HFF-Myc (cell line): ENCODE results near the gene SIVA1.

Experiments used
- DNase-seq: peaks from one replicate; pipeline ENCODE4 v3.0.0-alpha.2; 2011; ENCODE audit warnings: low read depth; ENCODE audit errors: extremely low read depth
- H3K4me3 ChIP-seq: replicated peaks from 2 replicates; pipeline ENCODE4 v1.5.1; 2011; ENCODE audit warnings: low read depth, mild to moderate bottlenecking, control low read depth, low read length
- CTCF ChIP-seq: IDR thresholded peaks from 2 replicates; pipeline ENCODE4 v1.5.1; 2012; ENCODE audit warnings: mild to moderate bottlenecking, low read depth, low read length, control low read depth; ENCODE audit errors: missing control alignments

SIVA1 gene

GRCh38 chr14:104730487-104730886 lies 22.5 kb upstream of the SIVA1 start:
- H3K4me3 ChIP-seq, result no peak overlapping the region
- no peak for TF ChIP-seq CTCF
- DNase-seq, result no peak

- no peak overlapping the region for H3K4me3 ChIP-seq
- DNase-seq, result no peak
- peak; percentile 57 for TF ChIP-seq CTCF
Measured at GRCh38 chr14:104731320-104732294, 21.3 kb upstream of the SIVA1 start.

- DNase-seq, result no peak
- no peak overlapping the region for H3K4me3 ChIP-seq
- no peak for TF ChIP-seq CTCF
Measured at GRCh38 chr14:104732355-104732804, 20.6 kb upstream of the SIVA1 start.

GRCh38 chr14:104732931-104733681 lies 19.8 kb upstream of the SIVA1 start:
- TF ChIP-seq CTCF, result no peak
- H3K4me3 ChIP-seq, result no peak overlapping the region
- DNase-seq, result no peak

GRCh38 chr14:104734051-104734587 lies 18.8 kb upstream of the SIVA1 start:
- no peak for TF ChIP-seq CTCF
- no peak overlapping the region for H3K4me3 ChIP-seq
- DNase-seq, result no peak

GRCh38 chr14:104734601-104734990 lies 18.4 kb upstream of the SIVA1 start:
- no peak overlapping the region for H3K4me3 ChIP-seq
- no peak for DNase-seq
- no peak for TF ChIP-seq CTCF
